ENCODE data around the gene SCARF1. TPM values are rescaled to one million over a fixed set of nuclear protein-coding genes. Genes with fewer than 3 reads are reported as not detected.

Gene SCARF1
- total RNA-seq, 1 donor from 2014 or later = 25.2 TPM

- no peak for ATAC-seq
- intact Hi-C loops (cut with DNase I) = no loop called here
- DNase-seq (ENCODE audit: low spot score) = no peak
These were observed 10.5 kb downstream of the SCARF1 start for GRCh38 chr17:1634841-1635650.

DNA sequence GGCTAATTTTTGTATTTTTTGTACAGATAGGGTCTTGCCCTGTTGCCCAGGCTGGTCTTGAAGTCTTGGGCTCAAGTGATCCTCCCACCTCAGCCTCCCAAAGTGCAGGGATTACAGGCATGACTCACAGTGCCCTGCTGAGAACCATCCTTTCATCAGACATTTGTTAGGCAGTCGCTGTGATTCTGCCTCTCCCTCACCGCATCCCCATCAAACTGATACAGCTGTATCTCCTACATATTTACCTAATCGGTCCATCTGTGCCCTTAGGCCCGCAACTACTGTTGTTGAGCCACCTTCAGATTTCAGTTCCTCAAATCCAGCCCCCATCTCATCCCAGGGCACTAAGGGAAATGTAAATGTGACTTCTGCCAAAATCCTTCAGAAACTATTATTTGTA lies 14.9 kb downstream of the SCARF1 start:
- ATAC-seq = no peak
- intact Hi-C loops (cut with DNase I) = no loop called here
- DNase-seq (ENCODE audit: low spot score) = no peak

DNA sequence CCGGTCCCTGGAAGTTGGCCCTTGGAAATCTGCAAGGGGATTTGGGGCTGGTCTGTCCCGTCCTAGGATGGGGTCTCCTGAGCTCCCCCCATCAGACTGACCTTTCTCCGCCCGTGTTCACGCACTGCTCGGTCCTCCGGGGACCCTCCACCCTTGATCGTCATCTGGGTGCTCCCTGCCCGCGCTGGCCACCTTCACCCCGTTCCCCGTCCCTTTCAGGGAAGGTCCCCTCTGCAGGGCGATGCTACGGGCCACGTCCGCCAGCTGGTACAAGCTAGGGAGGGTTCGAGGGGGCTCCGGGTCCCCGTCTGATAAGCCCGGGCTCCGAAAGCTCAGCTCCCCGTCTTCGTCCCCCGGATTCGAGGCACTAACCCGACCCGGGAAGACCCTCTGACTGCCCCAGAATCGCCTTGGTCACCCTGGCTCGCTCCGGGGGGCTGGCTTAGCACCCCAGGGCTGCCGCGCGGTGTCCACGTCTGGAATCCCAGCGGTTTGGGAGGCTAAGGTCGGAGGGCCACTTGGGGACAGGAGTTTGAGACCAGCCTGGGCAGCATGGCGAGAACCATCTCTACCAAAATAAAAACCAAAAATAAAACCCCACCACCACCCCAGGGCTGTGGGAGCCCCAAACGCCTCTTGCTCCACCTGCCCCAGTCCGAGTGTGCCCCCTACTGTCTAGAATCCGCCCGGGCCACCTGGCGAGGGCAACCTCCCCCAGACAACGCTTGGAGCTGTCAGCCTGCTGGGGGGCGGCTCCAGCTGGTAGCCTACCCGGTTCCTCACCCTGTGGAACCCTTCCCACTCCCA lies 15.8 kb downstream of the SCARF1 start:
- peak; percentile 88 for DNase-seq (ENCODE audit: low spot score)
- peak; percentile 36 for ATAC-seq
- intact Hi-C loops (cut with DNase I) = loop anchor here (5.0 kb wide), 1 partner anchor 52 kb away; no protein-coding TSS in a partner anchor

DNA sequence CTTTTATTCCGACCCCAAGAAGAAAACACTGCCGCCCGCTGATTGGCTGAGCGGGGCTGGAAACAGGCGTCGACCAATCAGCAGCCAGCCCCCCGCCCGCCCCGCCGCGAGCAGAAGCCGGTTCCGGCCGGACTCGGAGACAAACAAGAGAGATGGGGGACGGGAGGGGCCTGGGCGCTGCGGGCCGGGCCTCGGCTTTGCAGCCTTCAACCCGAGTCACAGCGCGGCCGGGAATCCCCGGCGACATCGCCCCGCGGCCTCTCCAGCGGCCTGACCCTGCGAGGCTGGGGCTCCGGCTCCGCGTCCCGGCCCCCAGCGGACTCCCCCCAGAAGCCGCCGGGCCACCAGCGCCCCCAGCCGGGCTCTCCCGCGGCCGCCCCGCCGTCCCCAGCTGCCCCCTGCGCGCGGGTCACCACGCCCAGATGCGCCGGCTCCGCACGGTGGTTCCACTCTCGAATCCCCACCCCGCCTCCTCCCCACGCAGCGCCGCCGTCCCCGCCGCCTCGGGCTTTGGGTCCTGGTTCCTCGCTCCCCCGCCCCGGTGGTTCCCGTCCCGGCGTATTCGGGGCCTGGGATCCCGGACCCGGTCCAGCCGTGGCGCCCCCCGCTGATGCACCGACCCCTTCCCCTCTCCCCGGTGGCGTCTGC lies 16.6 kb downstream of the SCARF1 start:
- intact Hi-C loops (cut with DNase I) = loop anchor here (5.0 kb wide), 1 partner anchor 52 kb away; no protein-coding TSS in a partner anchor
- ATAC-seq (peak; percentile 88), DNase-seq (ENCODE audit: low spot score) (peak; percentile 97)

- intact Hi-C loops (cut with DNase I) = loop anchor here (5.0 kb wide), 1 partner anchor 51 kb away; no protein-coding TSS in a partner anchor
- peak; percentile 91 for ATAC-seq
- peak; percentile 91 for DNase-seq (ENCODE audit: low spot score)
These were observed 17.3 kb downstream of the SCARF1 start, which contains the start of gene SLC43A2 for GRCh38 chr17:1627982-1628855. Gene SLC43A2, minus strand, starts transcription at chr17:1628834. Its CDS starts 960 bp downstream, at chr17:1627874.

GRCh38 chr17:1627182-1627981 lies 18.1 kb downstream of the SCARF1 start:
- intact Hi-C loops (cut with DNase I) = loop anchor here (5.0 kb wide), 1 partner anchor 50 kb away; no protein-coding TSS in a partner anchor
- DNase-seq (ENCODE audit: low spot score) (no peak), ATAC-seq (peak; percentile 4)

DNA sequence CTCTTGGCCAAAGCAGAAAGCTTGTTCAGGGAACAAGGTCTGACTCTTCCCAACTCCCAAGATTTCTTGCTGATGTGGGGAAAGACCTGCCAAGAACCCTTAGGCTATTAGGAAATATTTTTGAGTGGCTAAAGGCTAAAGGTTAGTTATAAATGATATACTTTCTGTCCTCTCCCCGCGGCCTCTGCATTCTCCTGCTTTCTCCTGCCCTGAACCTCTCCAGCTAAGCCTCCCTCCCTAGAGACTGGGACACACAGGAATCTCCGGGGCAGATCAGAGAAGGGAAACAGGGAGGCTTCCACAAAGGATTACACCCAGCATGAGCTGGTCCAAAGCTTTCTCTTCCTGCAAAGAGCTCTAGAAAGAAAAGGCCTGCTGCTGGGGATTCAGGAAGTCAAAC lies 19.2 kb downstream of the SCARF1 start:
- ATAC-seq (no peak), DNase-seq (ENCODE audit: low spot score) (no peak)
- intact Hi-C loops (cut with DNase I) = loop anchor here (5.0 kb wide), 1 partner anchor 49 kb away; no protein-coding TSS in a partner anchor

DNA sequence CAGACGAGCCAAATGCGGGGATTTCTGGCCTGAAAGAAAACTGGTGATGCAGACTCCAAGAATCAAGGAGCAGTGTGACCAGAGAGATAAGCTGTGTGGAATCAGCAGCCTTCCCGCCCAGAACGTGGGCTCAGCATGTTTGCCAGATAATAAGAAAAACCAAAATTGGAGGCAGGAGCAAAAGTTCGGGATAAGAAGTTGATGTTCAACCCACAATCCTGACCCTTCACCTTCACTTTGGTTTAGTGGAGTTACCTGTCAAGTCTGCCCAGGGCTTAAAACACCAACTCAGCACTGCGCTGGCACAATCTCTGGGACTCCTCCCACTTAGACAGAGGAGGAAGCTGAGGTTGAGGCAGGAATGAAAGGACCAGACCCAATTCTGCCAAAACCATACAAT lies 20.0 kb downstream of the SCARF1 start:
- ATAC-seq (no peak), DNase-seq (ENCODE audit: low spot score) (no peak)
- intact Hi-C loops (cut with DNase I) = loop anchor here (5.0 kb wide), 1 partner anchor 48 kb away; no protein-coding TSS in a partner anchor

DNA sequence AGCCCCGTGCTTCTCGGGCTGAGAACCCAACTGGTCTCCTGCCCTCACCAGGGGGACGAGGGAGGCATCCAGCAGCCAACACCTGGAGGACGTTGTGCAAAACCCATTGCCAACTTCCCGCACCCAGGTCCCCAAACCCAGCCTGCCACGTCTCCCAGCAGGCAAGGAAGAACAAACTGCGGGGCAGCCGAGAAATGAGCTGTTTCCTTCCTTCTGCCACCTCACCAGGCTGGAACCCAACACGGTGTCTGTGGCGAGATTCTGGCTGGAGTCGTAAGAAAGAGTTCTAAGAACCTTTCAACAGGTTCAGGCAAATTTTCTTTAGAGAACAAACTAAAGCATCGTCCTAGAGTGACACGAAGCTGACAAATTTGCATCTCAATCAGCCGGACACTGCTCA lies 20.5 kb downstream of the SCARF1 start:
- intact Hi-C loops (cut with DNase I) = loop anchor here (5.0 kb wide), 1 partner anchor 48 kb away; no protein-coding TSS in a partner anchor
- no peak for DNase-seq (ENCODE audit: low spot score)
- ATAC-seq = no peak

GRCh38 chr17:1624650-1625049 lies 20.9 kb downstream of the SCARF1 start:
- intact Hi-C loops (cut with DNase I) = loop anchor here (5.0 kb wide), 1 partner anchor 47 kb away; no protein-coding TSS in a partner anchor
- ATAC-seq (no peak), DNase-seq (ENCODE audit: low spot score) (no peak)

GRCh38 chr17:1623057-1623630 lies 22.4 kb downstream of the SCARF1 start:
- ATAC-seq (no peak), DNase-seq (ENCODE audit: low spot score) (no peak)
- intact Hi-C loops (cut with DNase I) = no loop called here

GRCh38 chr17:1621273-1621954 lies 24.1 kb downstream of the SCARF1 start:
- ATAC-seq (no peak), DNase-seq (ENCODE audit: low spot score) (no peak)
- intact Hi-C loops (cut with DNase I) = no loop called here

DNA sequence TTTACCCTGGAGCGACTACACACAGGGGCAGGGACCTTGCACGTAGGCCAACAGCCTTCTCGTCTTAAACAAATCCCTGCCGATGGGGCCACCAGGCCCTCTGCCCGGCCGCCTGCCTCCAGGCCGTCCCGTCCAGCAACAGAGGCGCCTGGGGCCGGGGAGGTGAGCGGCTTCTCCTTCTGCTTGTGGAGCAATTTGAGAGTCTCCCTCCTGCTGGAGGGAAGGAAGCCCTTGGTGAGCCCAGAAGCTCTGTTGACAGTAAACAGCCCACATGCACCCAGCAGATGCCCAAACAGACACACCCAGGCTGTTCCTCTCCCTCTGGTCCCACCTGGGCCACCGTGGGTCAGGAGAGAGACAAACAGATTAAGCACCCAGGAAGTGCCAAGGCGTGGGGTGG lies 25.0 kb downstream of the SCARF1 start:
- intact Hi-C loops (cut with DNase I) = no loop called here

GRCh38 chr17:1617620-1618174 lies 27.8 kb downstream of the SCARF1 start:
- peak; percentile 31 for ATAC-seq
- intact Hi-C loops (cut with DNase I) = no loop called here
- DNase-seq (ENCODE audit: low spot score) = no peak

More for the DNA sequence above, 25.0 kb downstream of the SCARF1 start:
- DNase-seq (ENCODE audit: low spot score) (no peak), ATAC-seq (no peak)

DNA sequence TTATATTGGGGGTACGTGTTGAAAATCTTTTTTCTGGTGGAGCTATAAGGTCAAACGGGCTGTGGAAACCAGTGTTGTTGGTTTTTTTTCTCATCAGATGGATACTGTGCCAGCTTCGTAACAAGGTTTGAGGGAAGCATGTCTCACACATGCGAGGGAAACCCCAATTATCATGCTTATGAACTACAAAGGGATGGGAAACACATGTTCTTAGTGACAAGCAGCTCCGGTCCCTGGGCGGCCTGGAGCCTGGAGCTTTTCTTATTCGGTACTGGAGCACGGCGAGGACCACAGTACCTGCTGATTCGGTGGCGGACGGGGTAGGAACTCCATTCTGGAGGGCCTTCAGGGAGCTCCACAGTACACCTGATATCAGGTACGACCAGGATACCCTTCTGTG lies 29.4 kb downstream of the SCARF1 start:
- no peak for DNase-seq (ENCODE audit: low spot score)
- intact Hi-C loops (cut with DNase I) = no loop called here
- ATAC-seq = no peak

DNA sequence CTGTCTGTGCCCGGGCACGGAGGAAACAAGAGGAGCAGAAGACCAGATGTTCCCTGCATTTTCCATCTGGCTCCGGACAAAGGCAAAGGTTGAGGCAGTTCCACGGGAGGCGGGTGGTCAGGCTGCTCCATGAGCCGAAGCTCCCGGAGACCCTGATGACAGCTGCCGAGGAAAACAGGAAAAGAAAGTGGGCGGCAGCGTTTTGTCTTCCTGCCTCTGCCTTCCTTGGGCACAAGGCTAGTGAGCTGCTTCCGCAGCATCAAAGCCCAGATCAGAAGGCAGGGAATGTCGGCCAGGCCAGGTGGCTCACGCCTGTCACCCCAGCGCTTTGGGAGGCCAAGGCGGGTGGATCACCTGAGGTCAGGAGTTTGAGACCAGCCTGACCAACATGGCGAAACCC lies 33.1 kb downstream of the SCARF1 start:
- DNase-seq (ENCODE audit: low spot score) (no peak), ATAC-seq (no peak)
- intact Hi-C loops (cut with DNase I) = no loop called here
